WTC11 (cell line): Measurements from ENCODE around the gene GALNT18. TPM values are rescaled to one million over a fixed set of nuclear protein-coding genes. Genes with fewer than 3 reads are reported as not detected.

Experiments
- ATAC-seq: fragments of 200-7000 bp; cut with Tn5 transposase; 2 replicates; pipeline ENCODE4 v1.10.0; 2021; ENCODE audit warnings: mild to moderate bottlenecking, moderate library complexity
- CTCF ChIA-PET: fragments of 300-600 bp; sonication (Branson Sonifier 250); formaldehyde crosslinking; loops from one replicate; lab custom pipeline; 2021; ENCODE audit warnings: antibody characterized with exemption; lab: Charles Lee
- POLR2A ChIA-PET: fragments of 350-600 bp; sonication (Branson Sonifier 250); formaldehyde crosslinking; loops from one replicate; lab custom pipeline; 2021; ENCODE audit warnings: antibody characterized with exemption; lab: Charles Lee
- DNase-seq: peaks from one replicate; pipeline ENCODE4 v3.0.0; 2021; ENCODE audit warnings: low spot score
- H3K27ac Mint-ChIP-seq: 2 replicates; pipeline ENCODE4 v1.8.0; 2021; ENCODE audit warnings: mixed read lengths
- H3K27me3 Mint-ChIP-seq: 2 replicates; pipeline ENCODE4 v1.8.0; 2021; ENCODE audit warnings: low read depth, mild to moderate bottlenecking, moderate library complexity, mixed read lengths
- H3K36me3 Mint-ChIP-seq: 2 replicates; pipeline ENCODE4 v1.8.0; 2021; ENCODE audit warnings: mixed read lengths
- H3K4me1 Mint-ChIP-seq: 2 replicates; pipeline ENCODE4 v1.8.0; 2022; ENCODE audit warnings: mixed read lengths
- H3K4me3 Mint-ChIP-seq: 2 replicates; pipeline ENCODE4 v1.8.0; 2021; ENCODE audit warnings: mild to moderate bottlenecking, moderate library complexity, mixed read lengths
- H3K9me3 Mint-ChIP-seq: 2 replicates; pipeline ENCODE4 v1.8.0; 2021; ENCODE audit warnings: mixed read lengths
- ATF2 ChIP-seq: sonication (generic); formaldehyde crosslinking; IDR thresholded peaks from 2 replicates; pipeline ENCODE4 v1.8.1; 2022; ENCODE audit warnings: low read depth, missing genetic modification reagents, borderline replicate concordance
- CREM ChIP-seq: sonication (generic); formaldehyde crosslinking; IDR thresholded peaks from 2 replicates; pipeline ENCODE4 v1.8.1; 2022; ENCODE audit warnings: mild to moderate bottlenecking, missing genetic modification reagents, moderate library complexity
- ELF4 ChIP-seq: sonication (generic); formaldehyde crosslinking; IDR thresholded peaks from 2 replicates; pipeline ENCODE4 v1.8.1; 2022; ENCODE audit warnings: low read depth, mild to moderate bottlenecking, moderate library complexity, missing genetic modification reagents
- ESRRA ChIP-seq: sonication (generic); formaldehyde crosslinking; IDR thresholded peaks from 2 replicates; pipeline ENCODE4 v1.8.1; 2022; ENCODE audit warnings: mild to moderate bottlenecking, missing genetic modification reagents, borderline replicate concordance
- FOXP1 ChIP-seq: sonication (generic); formaldehyde crosslinking; IDR thresholded peaks from 2 replicates; pipeline ENCODE4 v1.8.0; 2022; ENCODE audit warnings: missing genetic modification reagents, mild to moderate bottlenecking, moderate library complexity, borderline replicate concordance
- GABPB1 ChIP-seq: sonication (generic); formaldehyde crosslinking; IDR thresholded peaks from 2 replicates; pipeline ENCODE4 v1.8.1; 2023; ENCODE audit warnings: mild to moderate bottlenecking, missing genetic modification reagents
- IRF2 ChIP-seq: sonication (generic); formaldehyde crosslinking; IDR thresholded peaks from 2 replicates; pipeline ENCODE4 v1.8.0; 2022; ENCODE audit warnings: low read depth, missing genetic modification reagents, borderline replicate concordance
- NFYB ChIP-seq: sonication (generic); formaldehyde crosslinking; conservative IDR thresholded peaks from 2 replicates; pipeline ENCODE4 v1.8.0; 2022; ENCODE audit warnings: low read depth, missing genetic modification reagents
- NR1H2 ChIP-seq: sonication (generic); formaldehyde crosslinking; IDR thresholded peaks from 2 replicates; pipeline ENCODE4 v1.9.0; 2021; ENCODE audit warnings: mild to moderate bottlenecking, moderate library complexity, missing genetic modification reagents
- RORB ChIP-seq: fragments of 250-450 bp; sonication (Bioruptor Pico); IDR thresholded peaks from 2 replicates; pipeline ENCODE4 v1.9.0; 2021; ENCODE audit warnings: mild to moderate bottlenecking
- SOX15 ChIP-seq: fragments of 250-450 bp; sonication (Bioruptor Pico); IDR thresholded peaks from 2 replicates; pipeline ENCODE4 v1.9.0; 2021; ENCODE audit warnings: mild to moderate bottlenecking
- TCF7 ChIP-seq: sonication (generic); formaldehyde crosslinking; IDR thresholded peaks from 2 replicates; pipeline ENCODE4 v1.8.0; 2022; ENCODE audit warnings: mild to moderate bottlenecking, low read depth, missing genetic modification reagents, moderate library complexity
- TEAD4 ChIP-seq: sonication (generic); formaldehyde crosslinking; IDR thresholded peaks from 2 replicates; pipeline ENCODE4 v1.8.0; 2022; ENCODE audit warnings: mild to moderate bottlenecking, missing genetic modification reagents
- USF1 ChIP-seq: sonication (generic); formaldehyde crosslinking; IDR thresholded peaks from 2 replicates; pipeline ENCODE4 v1.8.0; 2022; ENCODE audit warnings: mild to moderate bottlenecking, missing genetic modification reagents
- ZNF232 ChIP-seq: sonication (generic); formaldehyde crosslinking; IDR thresholded peaks from 2 replicates; pipeline ENCODE4 v1.8.0; 2022; ENCODE audit warnings: mild to moderate bottlenecking, missing genetic modification reagents
- ZNF281 ChIP-seq: sonication (generic); formaldehyde crosslinking; IDR thresholded peaks from 2 replicates; pipeline ENCODE4 v1.8.0; 2023; ENCODE audit warnings: mild to moderate bottlenecking, missing genetic modification reagents
- total RNA-seq: library from RNA; stranded (reverse); gene quantifications from 3 replicates; pipeline ENCODE4 v1.2.3, GENCODE V29; 2021
- TF ChIP-seq, protein P1 (sequence below): sonication (generic); formaldehyde crosslinking; IDR thresholded peaks from 2 replicates; pipeline ENCODE4 v1.8.0; 2023; ENCODE audit warnings: missing genetic modification reagents
- TF ChIP-seq, protein P2 (sequence below): sonication (generic); formaldehyde crosslinking; IDR thresholded peaks from 2 replicates; pipeline ENCODE4 v1.8.1; 2022; ENCODE audit warnings: mild to moderate bottlenecking, missing genetic modification reagents, moderate library complexity, borderline replicate concordance
- TF ChIP-seq, protein P3 (sequence below): sonication (generic); formaldehyde crosslinking; IDR thresholded peaks from 2 replicates; pipeline ENCODE4 v1.8.1; 2023; ENCODE audit warnings: mild to moderate bottlenecking, missing genetic modification reagents
- TF ChIP-seq, protein P4 (sequence below): fragments of 250-450 bp; sonication (Bioruptor Pico); IDR thresholded peaks from 2 replicates; pipeline ENCODE4 v1.9.0; 2021; ENCODE audit warnings: moderate library complexity, mild to moderate bottlenecking, inconsistent platforms, borderline replicate concordance

GALNT18 gene
- total RNA-seq, 1 experiment from 2014 or later, result 5.0 TPM

DNA sequence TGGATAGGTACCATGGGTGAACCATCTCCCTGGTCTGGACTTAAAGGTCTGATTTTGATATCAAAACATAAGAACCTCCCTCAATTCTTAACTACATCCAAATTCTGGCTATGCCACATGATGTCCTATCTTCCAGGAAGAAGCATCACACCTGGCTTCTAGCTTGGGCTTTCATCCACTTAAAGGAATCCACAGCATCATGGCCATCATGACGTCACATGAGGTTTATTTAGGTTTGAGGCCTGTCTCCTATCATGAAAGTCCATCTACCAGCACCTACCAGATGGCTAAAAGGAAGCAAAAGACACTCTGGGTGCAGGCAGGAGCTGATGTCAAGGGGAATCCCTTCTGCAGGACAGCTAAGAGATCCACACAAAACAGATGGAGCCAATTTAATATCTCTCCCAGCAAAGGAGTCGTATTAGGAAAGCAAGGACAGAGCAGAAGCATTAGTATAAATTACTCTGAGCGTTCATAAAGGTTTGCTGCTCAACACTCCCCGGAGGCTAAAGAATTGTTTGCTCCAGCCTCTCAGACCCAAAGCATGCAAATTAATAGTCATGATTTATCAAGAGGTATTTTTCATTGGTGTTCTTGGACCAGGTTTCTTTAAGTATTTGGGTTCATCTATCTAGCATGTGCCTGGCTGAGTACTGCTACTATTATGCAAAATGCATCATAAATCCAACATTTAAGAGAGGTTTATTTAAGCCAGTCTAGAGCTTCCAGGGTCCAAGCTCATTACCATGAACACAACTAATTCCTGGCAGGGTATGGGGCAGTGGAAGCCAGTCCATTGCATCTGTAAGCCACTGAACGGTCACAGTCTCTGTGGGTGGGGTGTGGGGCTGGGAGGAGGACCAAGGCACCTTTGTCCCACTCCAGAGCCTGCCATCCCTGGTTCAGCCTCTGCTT is 47.2 kb downstream of the GALNT18 start:
- no peak overlapping the region for H3K27ac Mint-ChIP-seq
- H3K4me3 Mint-ChIP-seq, result no peak overlapping the region
- H3K27me3 Mint-ChIP-seq, result no peaks in the 10 kb centered on the region; the same call in 1 of the 2 replicates
- H3K9me3 Mint-ChIP-seq, result no peaks in the 10 kb centered on the region
- ChIA-PET CTCF (no interaction called here), POLR2A (no interaction called here)
- peaks cover 8% of the 10 kb centered on the region for H3K4me1 Mint-ChIP-seq
- ATAC-seq, result no peak
- TF ChIP-seq SOX15 (no peak), GABPB1 (no peak), FOXP1 (CRISPR knock-in tag) (no peak), NR1H2 (CRISPR knock-in tag) (no peak), CREM (no peak), ESRRA (CRISPR knock-in tag) (no peak)
- TF ChIP-seq, protein P1, sequence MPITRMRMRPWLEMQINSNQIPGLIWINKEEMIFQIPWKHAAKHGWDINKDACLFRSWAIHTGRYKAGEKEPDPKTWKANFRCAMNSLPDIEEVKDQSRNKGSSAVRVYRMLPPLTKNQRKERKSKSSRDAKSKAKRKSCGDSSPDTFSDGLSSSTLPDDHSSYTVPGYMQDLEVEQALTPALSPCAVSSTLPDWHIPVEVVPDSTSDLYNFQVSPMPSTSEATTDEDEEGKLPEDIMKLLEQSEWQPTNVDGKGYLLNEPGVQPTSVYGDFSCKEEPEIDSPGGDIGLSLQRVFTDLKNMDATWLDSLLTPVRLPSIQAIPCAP (CRISPR knock-in tag), result no peak
- TF ChIP-seq, protein P2, sequence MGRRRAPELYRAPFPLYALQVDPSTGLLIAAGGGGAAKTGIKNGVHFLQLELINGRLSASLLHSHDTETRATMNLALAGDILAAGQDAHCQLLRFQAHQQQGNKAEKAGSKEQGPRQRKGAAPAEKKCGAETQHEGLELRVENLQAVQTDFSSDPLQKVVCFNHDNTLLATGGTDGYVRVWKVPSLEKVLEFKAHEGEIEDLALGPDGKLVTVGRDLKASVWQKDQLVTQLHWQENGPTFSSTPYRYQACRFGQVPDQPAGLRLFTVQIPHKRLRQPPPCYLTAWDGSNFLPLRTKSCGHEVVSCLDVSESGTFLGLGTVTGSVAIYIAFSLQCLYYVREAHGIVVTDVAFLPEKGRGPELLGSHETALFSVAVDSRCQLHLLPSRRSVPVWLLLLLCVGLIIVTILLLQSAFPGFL (CRISPR knock-in tag), result no peak
- H3K36me3 Mint-ChIP-seq, result no peaks in the 10 kb centered on the region
- no peak for DNase-seq

GRCh38 chr11:11572386-11572785 is 49.4 kb downstream of the GALNT18 start:
- no peaks in the 10 kb centered on the region; the same call in 1 of the 2 replicates for H3K27me3 Mint-ChIP-seq

GRCh38 chr11:11571893-11572292 is 49.9 kb downstream of the GALNT18 start:
- TF ChIP-seq ZNF232 (no peak), ELF4 (CRISPR knock-in tag) (no peak), ESRRA (CRISPR knock-in tag) (no peak), TEAD4 (CRISPR knock-in tag) (no peak), TCF7 (CRISPR knock-in tag) (no peak), ATF2 (no peak), USF1 (CRISPR knock-in tag) (no peak), RORB (CRISPR knock-in tag) (no peak), ZNF281 (CRISPR knock-in tag) (no peak)
- TF ChIP-seq, protein P3, sequence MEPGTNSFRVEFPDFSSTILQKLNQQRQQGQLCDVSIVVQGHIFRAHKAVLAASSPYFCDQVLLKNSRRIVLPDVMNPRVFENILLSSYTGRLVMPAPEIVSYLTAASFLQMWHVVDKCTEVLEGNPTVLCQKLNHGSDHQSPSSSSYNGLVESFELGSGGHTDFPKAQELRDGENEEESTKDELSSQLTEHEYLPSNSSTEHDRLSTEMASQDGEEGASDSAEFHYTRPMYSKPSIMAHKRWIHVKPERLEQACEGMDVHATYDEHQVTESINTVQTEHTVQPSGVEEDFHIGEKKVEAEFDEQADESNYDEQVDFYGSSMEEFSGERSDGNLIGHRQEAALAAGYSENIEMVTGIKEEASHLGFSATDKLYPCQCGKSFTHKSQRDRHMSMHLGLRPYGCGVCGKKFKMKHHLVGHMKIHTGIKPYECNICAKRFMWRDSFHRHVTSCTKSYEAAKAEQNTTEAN (CRISPR knock-in tag), result no peak
- TF ChIP-seq, protein P4, sequence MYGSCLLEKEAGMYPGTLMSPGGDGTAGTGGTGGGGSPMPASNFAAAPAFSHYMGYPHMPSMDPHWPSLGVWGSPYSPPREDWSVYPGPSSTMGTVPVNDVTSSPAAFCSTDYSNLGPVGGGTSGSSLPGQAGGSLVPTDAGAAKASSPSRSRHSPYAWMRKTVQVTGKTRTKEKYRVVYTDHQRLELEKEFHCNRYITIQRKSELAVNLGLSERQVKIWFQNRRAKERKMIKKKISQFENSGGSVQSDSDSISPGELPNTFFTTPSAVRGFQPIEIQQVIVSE (CRISPR knock-in tag), result no peak
- TF ChIP-seq, all 79 proteins: peak for 0
- H3K36me3 Mint-ChIP-seq, result no peaks in the 10 kb centered on the region
- no peaks in the 10 kb centered on the region; the same call in 1 of the 2 replicates for H3K27me3 Mint-ChIP-seq
- POLR2A ChIA-PET, result no interaction called here
- H3K27ac Mint-ChIP-seq, result no peak overlapping the region
- no peaks in the 10 kb centered on the region for H3K4me1 Mint-ChIP-seq
- ATAC-seq (no peak), DNase-seq (no peak)
- no peaks in the 10 kb centered on the region for H3K9me3 Mint-ChIP-seq
- CTCF ChIA-PET, result interaction anchor here (1.1 kb wide), 1 partner anchor 14 kb away, joined by 3 read pairs; no protein-coding TSS in a partner anchor
- H3K4me3 Mint-ChIP-seq, result no peak overlapping the region

More at GRCh38 chr11:11572386-11572785, 49.4 kb downstream of the GALNT18 start:
- Mint-ChIP-seq H3K9me3 (no peaks in the 10 kb centered on the region), H3K36me3 (no peaks in the 10 kb centered on the region), H3K4me3 (no peak overlapping the region), H3K4me1 (no peaks in the 10 kb centered on the region), H3K27ac (no peak overlapping the region)
- CTCF ChIA-PET, result no interaction called here
- POLR2A ChIA-PET, result no interaction called here
- ATAC-seq (no peak), DNase-seq (no peak)
- no peak for TF ChIP-seq NFYB (CRISPR knock-in tag)
- no peak for TF ChIP-seq IRF2
